ENCODE results near the gene TSHZ2. TPM values are rescaled to one million over a fixed set of nuclear protein-coding genes. Genes with fewer than 3 reads are reported as not detected.

TSHZ2 gene
- total and polyA plus RNA-seq, 4 donors, result 0.93 to 8.8 (median 3.8) TPM

DNA sequence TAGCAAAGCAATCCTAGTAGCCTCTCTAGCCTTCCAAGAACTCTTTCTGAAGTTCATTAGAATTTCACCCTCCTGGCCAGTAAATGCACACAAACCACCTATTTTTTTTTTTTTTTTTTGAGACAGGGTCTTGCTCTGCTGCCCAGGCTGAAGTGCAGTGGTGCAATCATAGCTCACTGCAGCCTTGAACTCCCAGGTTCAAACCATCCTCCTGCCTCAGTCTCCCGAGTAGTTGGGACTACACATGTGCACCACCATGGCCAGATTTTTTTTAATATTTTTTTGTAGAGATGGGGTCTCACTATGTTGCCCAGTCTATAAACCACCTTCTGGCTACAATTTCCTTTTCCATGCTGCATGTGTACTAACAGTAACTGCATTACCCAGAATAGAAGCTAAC, 320.2 kb downstream of the TSHZ2 start:
- ATAC-seq (ENCODE audit: insufficient read depth, low FRiP score) (no peak), DNase-seq (no peak)
- no peaks in the 10 kb centered on the region for H3K27me3 ChIP-seq (ENCODE audit: control insufficient read depth in 3 of 3, insufficient read depth in 3 of 3, low read length in 2 of 3)
- H3K9me3 ChIP-seq (ENCODE audit: control insufficient read depth in 4 of 4, insufficient read depth in 3 of 4, low read length in 3 of 4), result no peaks in the 10 kb centered on the region
- no peak overlapping the region for H3K9ac ChIP-seq (ENCODE audit: insufficient read depth in 1 of 2, low read length in 2 of 2)
- 96 to 97% methylated on average over 1 of the region's 1 CpG for WGBS, 2 donors
- no peak overlapping the region for H3K4me3 ChIP-seq
- no peaks in the 10 kb centered on the region for H3K36me3 ChIP-seq (ENCODE audit: control insufficient read depth in 4 of 4, insufficient read depth in 4 of 4, low read length in 4 of 4)
- TF ChIP-seq, protein P1, sequence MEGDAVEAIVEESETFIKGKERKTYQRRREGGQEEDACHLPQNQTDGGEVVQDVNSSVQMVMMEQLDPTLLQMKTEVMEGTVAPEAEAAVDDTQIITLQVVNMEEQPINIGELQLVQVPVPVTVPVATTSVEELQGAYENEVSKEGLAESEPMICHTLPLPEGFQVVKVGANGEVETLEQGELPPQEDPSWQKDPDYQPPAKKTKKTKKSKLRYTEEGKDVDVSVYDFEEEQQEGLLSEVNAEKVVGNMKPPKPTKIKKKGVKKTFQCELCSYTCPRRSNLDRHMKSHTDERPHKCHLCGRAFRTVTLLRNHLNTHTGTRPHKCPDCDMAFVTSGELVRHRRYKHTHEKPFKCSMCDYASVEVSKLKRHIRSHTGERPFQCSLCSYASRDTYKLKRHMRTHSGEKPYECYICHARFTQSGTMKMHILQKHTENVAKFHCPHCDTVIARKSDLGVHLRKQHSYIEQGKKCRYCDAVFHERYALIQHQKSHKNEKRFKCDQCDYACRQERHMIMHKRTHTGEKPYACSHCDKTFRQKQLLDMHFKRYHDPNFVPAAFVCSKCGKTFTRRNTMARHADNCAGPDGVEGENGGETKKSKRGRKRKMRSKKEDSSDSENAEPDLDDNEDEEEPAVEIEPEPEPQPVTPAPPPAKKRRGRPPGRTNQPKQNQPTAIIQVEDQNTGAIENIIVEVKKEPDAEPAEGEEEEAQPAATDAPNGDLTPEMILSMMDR (IDR thresholded peaks at IDR 0.05; ENCODE audit: control extremely low read depth, extremely low read depth), result no peak
- H3K27ac ChIP-seq (ENCODE audit: low read depth in 1 of 2, low read length in 1 of 2), result no peak overlapping the region
- peaks cover 0 to 6% (median 0%) of the 10 kb centered on the region in 5 donors for H3K4me1 ChIP-seq (ENCODE audit: control insufficient read depth in 5 of 5, insufficient read depth in 5 of 5, low read length in 5 of 5)

DNA sequence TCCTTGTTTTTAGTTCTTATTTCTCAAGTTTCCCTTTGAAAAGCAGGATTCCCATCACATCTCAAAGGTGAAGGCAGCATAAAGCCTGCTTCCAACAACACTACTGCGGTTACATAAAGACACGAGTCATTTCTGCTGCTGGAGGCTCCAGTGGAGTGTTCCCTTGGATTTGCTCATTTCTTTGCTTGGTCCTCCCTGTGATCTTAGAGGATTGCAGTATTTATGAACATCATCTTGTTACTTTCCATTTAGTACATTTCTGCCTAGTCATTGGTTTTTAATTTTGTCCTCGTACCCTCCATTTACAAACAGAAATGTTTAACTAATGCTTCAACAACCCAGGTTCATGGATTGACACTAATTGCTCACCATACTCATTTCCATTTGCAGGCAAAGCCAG, 322.6 kb downstream of the TSHZ2 start:
- ATAC-seq (ENCODE audit: insufficient read depth, low FRiP score), result no peak
- Histone ChIP-seq H3K9me3 (ENCODE audit: control insufficient read depth in 4 of 4, insufficient read depth in 3 of 4, low read length in 3 of 4) (no peaks in the 10 kb centered on the region), H3K27ac (ENCODE audit: low read depth in 1 of 2, low read length in 1 of 2) (no peak overlapping the region), H3K9ac (ENCODE audit: insufficient read depth in 1 of 2, low read length in 2 of 2) (no peak overlapping the region), H3K36me3 (ENCODE audit: control insufficient read depth in 4 of 4, insufficient read depth in 4 of 4, low read length in 4 of 4) (no peaks in the 10 kb centered on the region), H3K4me1 (ENCODE audit: control insufficient read depth in 5 of 5, insufficient read depth in 5 of 5, low read length in 5 of 5) (peaks cover 0 to 18% (median under 1%) of the 10 kb centered on the region in 5 donors), H3K4me3 (no peak overlapping the region), H3K27me3 (ENCODE audit: control insufficient read depth in 3 of 3, insufficient read depth in 3 of 3, low read length in 2 of 3) (no peaks in the 10 kb centered on the region)
- TF ChIP-seq, protein P1 (IDR thresholded peaks at IDR 0.05; ENCODE audit: control extremely low read depth, extremely low read depth), result no peak
- 88 to 94% methylated on average over 3 of the region's 3 CpGs for WGBS, 2 donors
- DNase-seq, result no peak

DNA sequence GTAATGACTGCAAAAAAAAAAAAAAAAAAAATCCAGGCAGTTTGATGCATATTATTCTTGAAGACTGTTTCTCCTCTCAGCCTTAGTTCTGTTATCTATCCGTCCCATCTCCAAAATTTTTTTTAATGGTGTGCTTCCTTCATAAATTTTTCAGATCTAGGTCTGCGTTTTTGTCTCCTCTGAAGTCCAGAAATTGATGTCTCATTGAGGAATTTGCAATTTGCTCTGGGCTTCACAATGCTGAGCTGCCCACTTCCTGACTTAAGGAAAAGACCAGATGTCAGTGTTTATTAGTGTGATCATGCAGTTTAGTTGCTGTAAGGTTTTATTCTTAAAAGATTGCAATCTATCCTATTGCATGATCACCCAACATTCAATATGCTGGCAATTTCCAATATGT, 323.9 kb downstream of the TSHZ2 start:
- Histone ChIP-seq H3K9me3 (ENCODE audit: control insufficient read depth in 4 of 4, insufficient read depth in 3 of 4, low read length in 3 of 4) (no peaks in the 10 kb centered on the region), H3K27me3 (ENCODE audit: control insufficient read depth in 3 of 3, insufficient read depth in 3 of 3, low read length in 2 of 3) (no peaks in the 10 kb centered on the region), H3K27ac (ENCODE audit: low read depth in 1 of 2, low read length in 1 of 2) (no peak overlapping the region), H3K36me3 (ENCODE audit: control insufficient read depth in 4 of 4, insufficient read depth in 4 of 4, low read length in 4 of 4) (no peaks in the 10 kb centered on the region), H3K4me1 (ENCODE audit: control insufficient read depth in 5 of 5, insufficient read depth in 5 of 5, low read length in 5 of 5) (peaks cover 0 to 18% (median 4%) of the 10 kb centered on the region in 5 donors), H3K4me3 (no peak overlapping the region), H3K9ac (ENCODE audit: insufficient read depth in 1 of 2, low read length in 2 of 2) (no peak overlapping the region)
- DNase-seq (no peak), ATAC-seq (ENCODE audit: insufficient read depth, low FRiP score) (no peak)
- TF ChIP-seq, protein P1 (IDR thresholded peaks at IDR 0.05; ENCODE audit: control extremely low read depth, extremely low read depth), result no peak
- 58 to 70% methylated on average over 2 of the region's 2 CpGs for WGBS, 2 donors
